Panc1 (cell line): ENCODE measurements around the gene TMEM138.

Source experiments
- POLR2AphosphoS5 ChIP-seq: IDR thresholded peaks from 2 replicates; pipeline ENCODE4 v1.6.1; 2012; ENCODE audit warnings: mild to moderate bottlenecking, low read depth, low read length, moderate library complexity
- SIN3A ChIP-seq: IDR thresholded peaks from 2 replicates; pipeline ENCODE4 v1.6.1; 2012; ENCODE audit warnings: low read depth, mild to moderate bottlenecking, low read length, moderate library complexity, borderline replicate concordance; ENCODE audit not compliant: insufficient read depth
- TCF7L2 ChIP-seq: IDR thresholded peaks from 2 replicates; pipeline ENCODE4 v1.6.1; 2011; ENCODE audit warnings: mild to moderate bottlenecking, low read depth, low read length, inconsistent platforms
- TF ChIP-seq, protein P1 (sequence below): fragments of 450-650 bp; IDR thresholded peaks from 2 replicates; pipeline ENCODE4 v1.5.1; 2017; ENCODE audit warnings: mild to moderate bottlenecking
- TF ChIP-seq, protein P2 (sequence below), 2 experiments: IDR thresholded peaks; 2 replicates each; pipeline ENCODE4 v1.6.1; 2011 to 2012; ENCODE audit warnings: low read depth in 2 of 2, control low read depth in 1 of 2, low read length in 1 of 2, mild to moderate bottlenecking in 1 of 2, moderate library complexity in 1 of 2; ENCODE audit not compliant: insufficient read depth in 1 of 2

DNA sequence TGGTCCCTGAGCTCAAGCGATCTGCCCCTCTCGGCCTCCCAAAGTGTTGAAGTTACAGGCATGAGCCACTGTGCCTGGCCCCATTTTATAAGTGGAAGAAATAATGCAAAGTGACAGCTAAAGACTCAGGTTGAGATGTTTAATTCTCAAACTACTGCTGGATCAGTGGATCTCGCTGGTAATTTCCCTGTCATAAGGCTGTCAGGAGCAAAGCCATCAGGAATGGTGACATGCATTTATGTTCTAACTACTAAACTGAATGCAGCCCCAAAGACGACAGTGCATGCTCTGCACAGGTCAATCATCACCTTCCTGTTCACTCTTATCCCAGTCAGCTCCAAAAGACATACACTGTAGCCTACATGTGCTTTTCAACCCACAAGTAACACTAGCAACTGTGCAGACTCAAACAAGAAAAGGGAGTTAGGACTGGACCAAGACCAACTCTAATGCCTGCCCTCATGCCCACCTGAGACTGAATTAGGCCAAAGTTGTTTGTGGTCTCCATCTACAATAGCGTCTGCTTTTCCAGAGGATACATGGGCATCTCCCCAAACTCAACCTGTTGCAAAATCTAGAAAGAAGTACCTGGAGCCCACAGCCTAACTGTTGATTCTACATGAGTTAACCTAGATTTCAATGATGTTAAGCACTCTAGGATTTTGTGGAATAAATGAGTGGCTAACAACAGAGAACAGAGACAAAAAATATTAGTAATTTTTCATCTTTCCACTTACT is 45.0 kb downstream of the TMEM138 start:
- TF ChIP-seq, protein P1, sequence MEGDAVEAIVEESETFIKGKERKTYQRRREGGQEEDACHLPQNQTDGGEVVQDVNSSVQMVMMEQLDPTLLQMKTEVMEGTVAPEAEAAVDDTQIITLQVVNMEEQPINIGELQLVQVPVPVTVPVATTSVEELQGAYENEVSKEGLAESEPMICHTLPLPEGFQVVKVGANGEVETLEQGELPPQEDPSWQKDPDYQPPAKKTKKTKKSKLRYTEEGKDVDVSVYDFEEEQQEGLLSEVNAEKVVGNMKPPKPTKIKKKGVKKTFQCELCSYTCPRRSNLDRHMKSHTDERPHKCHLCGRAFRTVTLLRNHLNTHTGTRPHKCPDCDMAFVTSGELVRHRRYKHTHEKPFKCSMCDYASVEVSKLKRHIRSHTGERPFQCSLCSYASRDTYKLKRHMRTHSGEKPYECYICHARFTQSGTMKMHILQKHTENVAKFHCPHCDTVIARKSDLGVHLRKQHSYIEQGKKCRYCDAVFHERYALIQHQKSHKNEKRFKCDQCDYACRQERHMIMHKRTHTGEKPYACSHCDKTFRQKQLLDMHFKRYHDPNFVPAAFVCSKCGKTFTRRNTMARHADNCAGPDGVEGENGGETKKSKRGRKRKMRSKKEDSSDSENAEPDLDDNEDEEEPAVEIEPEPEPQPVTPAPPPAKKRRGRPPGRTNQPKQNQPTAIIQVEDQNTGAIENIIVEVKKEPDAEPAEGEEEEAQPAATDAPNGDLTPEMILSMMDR: no peak
- TF ChIP-seq, protein P2, sequence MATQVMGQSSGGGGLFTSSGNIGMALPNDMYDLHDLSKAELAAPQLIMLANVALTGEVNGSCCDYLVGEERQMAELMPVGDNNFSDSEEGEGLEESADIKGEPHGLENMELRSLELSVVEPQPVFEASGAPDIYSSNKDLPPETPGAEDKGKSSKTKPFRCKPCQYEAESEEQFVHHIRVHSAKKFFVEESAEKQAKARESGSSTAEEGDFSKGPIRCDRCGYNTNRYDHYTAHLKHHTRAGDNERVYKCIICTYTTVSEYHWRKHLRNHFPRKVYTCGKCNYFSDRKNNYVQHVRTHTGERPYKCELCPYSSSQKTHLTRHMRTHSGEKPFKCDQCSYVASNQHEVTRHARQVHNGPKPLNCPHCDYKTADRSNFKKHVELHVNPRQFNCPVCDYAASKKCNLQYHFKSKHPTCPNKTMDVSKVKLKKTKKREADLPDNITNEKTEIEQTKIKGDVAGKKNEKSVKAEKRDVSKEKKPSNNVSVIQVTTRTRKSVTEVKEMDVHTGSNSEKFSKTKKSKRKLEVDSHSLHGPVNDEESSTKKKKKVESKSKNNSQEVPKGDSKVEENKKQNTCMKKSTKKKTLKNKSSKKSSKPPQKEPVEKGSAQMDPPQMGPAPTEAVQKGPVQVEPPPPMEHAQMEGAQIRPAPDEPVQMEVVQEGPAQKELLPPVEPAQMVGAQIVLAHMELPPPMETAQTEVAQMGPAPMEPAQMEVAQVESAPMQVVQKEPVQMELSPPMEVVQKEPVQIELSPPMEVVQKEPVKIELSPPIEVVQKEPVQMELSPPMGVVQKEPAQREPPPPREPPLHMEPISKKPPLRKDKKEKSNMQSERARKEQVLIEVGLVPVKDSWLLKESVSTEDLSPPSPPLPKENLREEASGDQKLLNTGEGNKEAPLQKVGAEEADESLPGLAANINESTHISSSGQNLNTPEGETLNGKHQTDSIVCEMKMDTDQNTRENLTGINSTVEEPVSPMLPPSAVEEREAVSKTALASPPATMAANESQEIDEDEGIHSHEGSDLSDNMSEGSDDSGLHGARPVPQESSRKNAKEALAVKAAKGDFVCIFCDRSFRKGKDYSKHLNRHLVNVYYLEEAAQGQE (IDR thresholded peaks at IDR 0.05; ENCODE audit: insufficient read depth in 1 of 2, low read depth in 2 of 2, low read length in 1 of 2): no peak
- TF ChIP-seq TCF7L2 (no peak), SIN3A (no peak), POLR2AphosphoS5 (no peak; the same call in 1 of the 2 replicates)
